C4-2B (cell line): ENCODE results near the gene SUMO2.

ENCODE experiments used
- H3K27ac ChIP-seq: fragments of 450-650 bp; 2 replicates; pipeline ENCODE4 v1.5.1; 2017
- ZFX ChIP-seq: fragments of 450-650 bp; IDR thresholded peaks from 2 replicates; pipeline ENCODE4 v1.6.1; 2017
- TF ChIP-seq, protein P1 (sequence below): fragments of 450-650 bp; conservative IDR thresholded peaks from 2 replicates; pipeline ENCODE4 v1.5.1; 2017; ENCODE audit warnings: mild to moderate bottlenecking

SUMO2 gene

DNA sequence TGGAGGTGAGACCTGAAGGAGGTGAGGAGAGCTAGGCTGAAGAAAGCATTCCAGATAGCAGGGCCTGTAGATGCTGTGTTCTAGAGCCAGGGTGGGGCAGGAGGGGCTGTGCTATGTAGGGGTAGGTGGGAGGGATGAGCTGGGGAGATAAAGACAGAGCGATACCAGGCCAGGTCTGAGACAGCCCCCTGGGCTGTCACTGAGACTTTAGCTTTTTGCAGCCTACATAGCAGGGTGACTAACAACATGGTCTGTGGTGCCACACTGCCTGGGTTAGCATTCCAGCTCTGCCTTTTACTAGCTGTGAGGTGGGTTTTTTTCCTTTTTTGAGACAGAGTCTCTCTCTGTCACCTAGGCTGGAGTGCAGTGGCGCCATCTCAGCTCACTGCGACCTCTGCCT lies 37.1 kb upstream of the SUMO2 start:
- TF ChIP-seq, protein P1, sequence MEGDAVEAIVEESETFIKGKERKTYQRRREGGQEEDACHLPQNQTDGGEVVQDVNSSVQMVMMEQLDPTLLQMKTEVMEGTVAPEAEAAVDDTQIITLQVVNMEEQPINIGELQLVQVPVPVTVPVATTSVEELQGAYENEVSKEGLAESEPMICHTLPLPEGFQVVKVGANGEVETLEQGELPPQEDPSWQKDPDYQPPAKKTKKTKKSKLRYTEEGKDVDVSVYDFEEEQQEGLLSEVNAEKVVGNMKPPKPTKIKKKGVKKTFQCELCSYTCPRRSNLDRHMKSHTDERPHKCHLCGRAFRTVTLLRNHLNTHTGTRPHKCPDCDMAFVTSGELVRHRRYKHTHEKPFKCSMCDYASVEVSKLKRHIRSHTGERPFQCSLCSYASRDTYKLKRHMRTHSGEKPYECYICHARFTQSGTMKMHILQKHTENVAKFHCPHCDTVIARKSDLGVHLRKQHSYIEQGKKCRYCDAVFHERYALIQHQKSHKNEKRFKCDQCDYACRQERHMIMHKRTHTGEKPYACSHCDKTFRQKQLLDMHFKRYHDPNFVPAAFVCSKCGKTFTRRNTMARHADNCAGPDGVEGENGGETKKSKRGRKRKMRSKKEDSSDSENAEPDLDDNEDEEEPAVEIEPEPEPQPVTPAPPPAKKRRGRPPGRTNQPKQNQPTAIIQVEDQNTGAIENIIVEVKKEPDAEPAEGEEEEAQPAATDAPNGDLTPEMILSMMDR, result no peak
- TF ChIP-seq ZFX, result no peak
- no peak overlapping the region for H3K27ac ChIP-seq

DNA sequence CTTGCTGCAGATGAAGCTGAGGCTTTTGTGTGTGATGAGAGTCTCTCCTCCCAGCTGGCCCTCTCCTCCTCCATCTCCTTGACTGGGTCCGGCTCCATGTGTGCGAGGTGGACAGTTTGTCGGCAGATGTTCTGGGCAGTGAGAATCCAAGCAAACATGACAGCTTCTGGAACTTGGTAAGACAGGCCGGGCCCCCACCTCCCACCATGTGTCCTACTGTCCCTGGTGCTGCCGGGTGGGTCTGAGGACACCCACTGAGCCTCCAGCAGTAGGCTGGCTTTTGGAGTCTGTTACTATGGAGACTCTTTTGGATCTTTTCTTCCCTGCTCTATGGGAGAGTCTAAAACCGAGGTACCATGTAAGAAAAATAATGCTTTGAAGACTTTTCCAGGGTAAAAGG lies 35.4 kb upstream of the SUMO2 start:
- TF ChIP-seq, protein P1, result no peak
- TF ChIP-seq ZFX, result no peak
- no peak overlapping the region for H3K27ac ChIP-seq

DNA sequence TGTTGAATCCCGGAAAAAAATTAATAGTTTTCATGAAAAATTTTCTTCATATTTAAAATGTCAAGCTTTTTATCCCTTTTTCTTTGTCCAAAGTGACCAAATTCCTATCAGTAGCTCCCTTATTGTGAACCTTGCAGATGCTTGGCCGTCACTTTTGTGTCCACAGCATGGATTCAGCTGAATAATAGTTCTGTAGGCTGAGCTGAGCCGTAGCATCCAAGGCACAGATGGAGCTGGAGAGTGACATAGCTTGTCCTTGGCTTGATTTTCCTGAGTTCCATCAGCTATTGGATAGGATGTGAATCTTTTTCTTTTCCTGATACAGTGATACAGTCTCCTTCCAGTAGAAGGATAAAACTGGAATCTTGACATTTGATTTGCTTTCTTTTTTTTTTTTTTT lies 26.3 kb upstream of the SUMO2 start:
- H3K27ac ChIP-seq, result no peak overlapping the region
- TF ChIP-seq, protein P1, result no peak
- TF ChIP-seq ZFX, result no peak

DNA sequence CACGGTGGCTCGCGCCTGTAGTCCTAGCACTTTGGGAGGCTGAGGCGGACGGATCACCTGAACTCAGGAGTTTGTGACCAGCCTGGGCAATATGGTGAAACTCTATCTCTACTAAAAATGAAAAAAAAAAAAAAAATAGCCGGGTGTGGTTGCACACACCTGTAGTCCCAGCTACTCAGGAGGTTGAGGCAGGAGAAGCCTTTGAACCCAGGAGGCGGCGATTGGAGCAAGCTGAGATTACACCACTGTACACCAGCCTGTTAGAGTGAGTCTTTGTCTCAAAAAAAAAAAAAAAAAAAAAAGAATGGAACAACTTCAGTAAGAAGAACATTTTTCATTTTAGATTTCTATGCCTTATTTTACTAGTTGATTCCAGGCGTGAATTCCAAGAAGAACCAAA lies 25.4 kb upstream of the SUMO2 start:
- TF ChIP-seq ZFX, result no peak
- TF ChIP-seq, protein P1, result no peak
- no peak overlapping the region for H3K27ac ChIP-seq

DNA sequence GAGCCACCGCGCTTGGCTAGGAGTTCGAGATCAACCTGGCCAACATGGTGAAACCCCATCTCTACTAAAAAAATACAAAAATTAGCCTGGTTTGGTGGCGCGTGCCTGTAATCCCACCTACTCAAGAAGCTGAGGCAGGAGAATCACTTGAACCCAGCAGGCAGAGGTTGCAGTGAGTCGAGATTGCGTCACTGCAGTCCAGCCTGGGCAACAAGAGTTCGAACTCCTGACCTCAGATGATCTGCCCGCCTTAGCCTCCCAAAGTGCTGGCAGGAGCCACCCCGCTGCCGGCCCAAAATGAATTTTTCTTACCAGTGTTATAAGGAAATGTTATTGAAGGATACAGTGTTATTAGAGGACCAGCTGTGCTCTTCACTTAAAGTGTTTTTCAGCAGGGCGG lies 25.0 kb upstream of the SUMO2 start:
- no peak overlapping the region; the same call in 1 of the 2 replicates for H3K27ac ChIP-seq
- TF ChIP-seq ZFX, result no peak
- TF ChIP-seq, protein P1, result no peak

DNA sequence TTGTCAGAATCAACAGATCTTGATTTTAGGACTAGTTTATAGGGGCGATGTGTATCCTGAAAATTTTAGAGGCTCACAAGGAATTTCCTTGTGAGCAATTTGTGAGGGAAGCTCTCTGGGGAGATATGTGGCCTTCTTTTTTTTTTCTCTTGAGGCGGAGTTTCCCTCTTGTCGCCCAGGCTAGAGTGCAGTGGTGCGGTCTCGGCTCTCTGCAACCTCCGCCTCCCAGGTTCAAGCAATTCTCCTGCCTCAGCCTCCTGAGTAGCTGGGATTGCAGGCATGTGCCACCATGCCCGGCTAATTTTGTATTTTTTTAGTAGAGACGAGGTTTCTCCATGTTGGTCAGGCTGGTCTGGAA lies 24.3 kb upstream of the SUMO2 start:
- peak overlapping the region; percentile 89 for H3K27ac ChIP-seq

DNA sequence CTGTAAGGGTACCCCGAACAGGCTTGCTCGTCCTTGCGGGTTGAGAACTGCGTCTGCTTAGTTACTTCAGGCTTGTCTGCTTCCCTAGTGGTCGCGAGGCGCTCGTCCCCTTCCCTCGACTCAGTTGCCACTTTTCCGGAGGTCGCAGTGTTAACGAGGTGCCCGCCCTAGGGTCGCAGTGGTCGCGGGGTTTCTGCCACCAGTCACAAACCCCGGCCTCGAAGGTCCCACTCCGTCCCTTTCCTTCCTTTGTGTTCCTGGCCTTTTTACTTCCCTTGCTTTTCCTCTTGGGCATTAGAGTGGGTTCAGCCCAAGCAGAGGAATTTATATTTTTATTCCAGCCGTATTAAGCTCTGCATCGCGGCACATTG lies 23.0 kb upstream of the SUMO2 start:
- peak overlapping the region; percentile 89 for H3K27ac ChIP-seq
- no peak for TF ChIP-seq ZFX
- TF ChIP-seq, protein P1, result no peak

DNA sequence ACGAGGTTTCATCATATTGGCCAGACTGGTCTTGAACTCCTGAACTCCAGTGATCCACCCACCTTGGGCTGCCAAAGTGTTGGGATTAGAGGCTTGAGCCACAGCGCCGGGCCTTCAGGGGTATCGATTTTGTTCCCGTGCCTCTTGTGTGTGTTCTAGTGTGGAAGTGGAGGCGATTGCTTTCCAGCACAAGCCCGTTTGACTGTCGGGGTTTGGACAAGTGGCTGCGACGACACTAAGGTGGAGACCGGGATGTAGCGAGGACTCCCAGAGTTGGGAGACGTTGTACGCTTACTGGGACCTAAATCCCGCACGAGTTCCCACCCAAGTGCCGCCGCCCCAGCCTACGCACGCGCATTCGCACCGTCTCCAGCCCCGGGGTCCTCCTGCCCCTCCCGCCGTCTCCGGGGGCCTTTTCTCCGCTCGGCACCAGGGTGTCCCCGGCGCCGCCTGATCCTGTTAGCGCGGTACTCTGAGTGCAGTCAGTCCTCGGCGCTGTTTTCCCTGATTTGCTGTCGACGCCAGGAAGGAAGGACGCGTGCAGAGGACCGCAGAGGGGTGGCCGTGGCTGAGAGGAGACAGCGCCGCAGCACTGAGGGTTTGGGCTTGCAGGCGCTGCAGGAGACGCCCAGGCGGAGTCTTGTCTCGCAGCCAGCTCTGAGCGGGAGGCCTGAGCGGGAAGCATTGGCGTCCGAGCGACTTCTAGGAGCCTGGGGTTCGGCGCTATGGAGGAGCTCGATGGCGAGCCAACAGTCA lies 22.5 kb upstream of the SUMO2 start, which contains the start of gene NUP85:
TSS of gene NUP85 (plus strand) at position 643 of the 756 bp plus-strand sequence. CDS start at position 726, 83 bp downstream.
- TF ChIP-seq, protein P1, result no peak
- peak; percentile 29; the same call in 1 of the 2 replicates for TF ChIP-seq ZFX
- H3K27ac ChIP-seq, result peak within 1 kb of the TSS; percentile 89
